ENCODE measurements around the gene DNAH7. TPM values are rescaled to one million over a fixed set of nuclear protein-coding genes. Genes with fewer than 3 reads are reported as not detected.

The DNAH7 gene
- total and polyA plus RNA-seq, 8 donors, result 0.15 to 48.1 (median 0.98) TPM

- WGBS, 5 donors, result 75 to 90% (median 81%) methylated on average over 2 of the region's 2 CpGs
- Histone ChIP-seq H3K4me3 (no peak overlapping the region), H3K4me1 (no peaks in the 10 kb centered on the region), H3K36me3 (peaks cover 0 to 8% (median 0%) of the 10 kb centered on the region in 4 donors), H3K27ac (no peak overlapping the region), H3K27me3 (no peaks in the 10 kb centered on the region), H3K9me3 (no peaks in the 10 kb centered on the region)
- TF ChIP-seq EP300 (IDR thresholded peaks at IDR 0.05), result no peak
- no peak for TF ChIP-seq POLR2A (IDR thresholded peaks at IDR 0.05)
- TF ChIP-seq CTCF (IDR thresholded peaks at IDR 0.05), result no peak
- no peak for TF ChIP-seq POLR2AphosphoS5 (IDR thresholded peaks at IDR 0.05)
- intact Hi-C loops (cut with DNase I; ENCODE audit: low total_unique reads), result no loop called here
- DNase-seq, result no peak
These were observed 274.8 kb downstream of the DNAH7 start for GRCh38 chr2:195793881-195794280.

- Histone ChIP-seq H3K4me1 (no peaks in the 10 kb centered on the region), H3K9me3 (no peaks in the 10 kb centered on the region), H3K36me3 (no peaks in the 10 kb centered on the region), H3K27ac (no peak overlapping the region), H3K27me3 (no peaks in the 10 kb centered on the region), H3K4me3 (no peak overlapping the region)
- no peak for TF ChIP-seq CTCF (IDR thresholded peaks at IDR 0.05)
- TF ChIP-seq POLR2A (IDR thresholded peaks at IDR 0.05), result no peak
- no peak for TF ChIP-seq POLR2AphosphoS5 (IDR thresholded peaks at IDR 0.05)
- TF ChIP-seq EP300 (IDR thresholded peaks at IDR 0.05), result no peak
- intact Hi-C loops (cut with DNase I; ENCODE audit: low total_unique reads), result no loop called here
- no peak for DNase-seq
- WGBS, 5 donors, result 92 to 96% (median 93%) methylated on average over 2 of the region's 2 CpGs
These were observed 286.5 kb downstream of the DNAH7 start for GRCh38 chr2:195782156-195782555.

GRCh38 chr2:195779491-195779890 is 289.1 kb downstream of the DNAH7 start:
- intact Hi-C loops (cut with DNase I; ENCODE audit: low total_unique reads), result no loop called here
- Histone ChIP-seq H3K36me3 (no peaks in the 10 kb centered on the region), H3K4me3 (no peak overlapping the region), H3K27ac (no peak overlapping the region), H3K27me3 (no peaks in the 10 kb centered on the region), H3K4me1 (no peaks in the 10 kb centered on the region), H3K9me3 (no peaks in the 10 kb centered on the region)
- WGBS, 5 donors, result 71 to 82% (median 81%) methylated on average over 2 of the region's 2 CpGs
- DNase-seq, result no peak
- no peak for TF ChIP-seq CTCF (IDR thresholded peaks at IDR 0.05)
- no peak for TF ChIP-seq POLR2AphosphoS5 (IDR thresholded peaks at IDR 0.05)

GRCh38 chr2:195769975-195770374 is 298.7 kb downstream of the DNAH7 start:
- H3K4me3 ChIP-seq, result no peak overlapping the region
- peaks cover 0 to 8% (median 4%) of the 10 kb centered on the region in 4 donors for H3K9me3 ChIP-seq
- H3K36me3 ChIP-seq, result no peaks in the 10 kb centered on the region
- no peaks in the 10 kb centered on the region for H3K27me3 ChIP-seq
- intact Hi-C loops (cut with DNase I; ENCODE audit: low total_unique reads), result no loop called here
- H3K27ac ChIP-seq, result no peak overlapping the region
- DNase-seq, result no peak
- no peaks in the 10 kb centered on the region for H3K4me1 ChIP-seq
- TF ChIP-seq EP300 (IDR thresholded peaks at IDR 0.05) (no peak), CTCF (IDR thresholded peaks at IDR 0.05) (no peak), POLR2AphosphoS5 (IDR thresholded peaks at IDR 0.05) (no peak), POLR2A (IDR thresholded peaks at IDR 0.05) (no peak)
